GM10266 (cell line): ENCODE measurements around the gene C18orf32.
"Not testable (repeated sequence)": the region's sequence is repeated elsewhere in the genome, so short reads cannot be mapped to it uniquely, and the experiment has no call there.

Source experiments
- DNase-seq: peaks from one replicate; pipeline ENCODE4 v3.0.0; 2012; ENCODE audit errors: extremely low spot score
- TF ChIP-seq, protein P1 (sequence below): IDR thresholded peaks from 2 replicates; pipeline ENCODE4 v1.5.1; 2012; ENCODE audit warnings: mild to moderate bottlenecking, low read depth; ENCODE audit not compliant: control insufficient read depth, insufficient read depth; ENCODE audit errors: missing control alignments

C18orf32 gene

DNA sequence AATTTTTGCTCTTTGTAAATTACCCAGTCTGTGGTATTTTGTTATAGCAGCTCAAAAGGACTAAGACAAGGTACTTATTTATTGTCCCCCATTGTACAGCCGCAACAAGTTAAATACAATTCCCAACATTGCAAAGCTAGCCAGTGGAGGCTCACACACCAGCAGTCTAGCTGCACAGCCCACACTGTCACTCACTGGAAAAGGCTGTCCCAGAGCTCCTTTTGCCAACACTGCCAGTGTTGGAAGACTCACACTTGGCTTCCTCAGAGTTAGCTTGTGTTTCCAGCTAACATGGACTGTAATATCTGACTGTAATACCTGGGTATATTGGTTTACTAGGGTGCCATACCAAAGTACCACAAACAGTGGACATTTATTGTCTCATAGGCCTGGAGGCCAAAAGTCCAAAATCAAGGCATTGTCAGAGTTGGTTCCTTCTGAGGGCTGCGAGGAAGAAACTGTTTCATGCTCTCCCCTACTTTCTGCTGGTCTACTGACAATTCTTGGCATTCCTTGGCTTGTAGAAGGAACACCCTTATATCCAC lies 19.9 kb downstream of the C18orf32 start:
- TF ChIP-seq, protein P1, sequence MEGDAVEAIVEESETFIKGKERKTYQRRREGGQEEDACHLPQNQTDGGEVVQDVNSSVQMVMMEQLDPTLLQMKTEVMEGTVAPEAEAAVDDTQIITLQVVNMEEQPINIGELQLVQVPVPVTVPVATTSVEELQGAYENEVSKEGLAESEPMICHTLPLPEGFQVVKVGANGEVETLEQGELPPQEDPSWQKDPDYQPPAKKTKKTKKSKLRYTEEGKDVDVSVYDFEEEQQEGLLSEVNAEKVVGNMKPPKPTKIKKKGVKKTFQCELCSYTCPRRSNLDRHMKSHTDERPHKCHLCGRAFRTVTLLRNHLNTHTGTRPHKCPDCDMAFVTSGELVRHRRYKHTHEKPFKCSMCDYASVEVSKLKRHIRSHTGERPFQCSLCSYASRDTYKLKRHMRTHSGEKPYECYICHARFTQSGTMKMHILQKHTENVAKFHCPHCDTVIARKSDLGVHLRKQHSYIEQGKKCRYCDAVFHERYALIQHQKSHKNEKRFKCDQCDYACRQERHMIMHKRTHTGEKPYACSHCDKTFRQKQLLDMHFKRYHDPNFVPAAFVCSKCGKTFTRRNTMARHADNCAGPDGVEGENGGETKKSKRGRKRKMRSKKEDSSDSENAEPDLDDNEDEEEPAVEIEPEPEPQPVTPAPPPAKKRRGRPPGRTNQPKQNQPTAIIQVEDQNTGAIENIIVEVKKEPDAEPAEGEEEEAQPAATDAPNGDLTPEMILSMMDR: no peak

DNA sequence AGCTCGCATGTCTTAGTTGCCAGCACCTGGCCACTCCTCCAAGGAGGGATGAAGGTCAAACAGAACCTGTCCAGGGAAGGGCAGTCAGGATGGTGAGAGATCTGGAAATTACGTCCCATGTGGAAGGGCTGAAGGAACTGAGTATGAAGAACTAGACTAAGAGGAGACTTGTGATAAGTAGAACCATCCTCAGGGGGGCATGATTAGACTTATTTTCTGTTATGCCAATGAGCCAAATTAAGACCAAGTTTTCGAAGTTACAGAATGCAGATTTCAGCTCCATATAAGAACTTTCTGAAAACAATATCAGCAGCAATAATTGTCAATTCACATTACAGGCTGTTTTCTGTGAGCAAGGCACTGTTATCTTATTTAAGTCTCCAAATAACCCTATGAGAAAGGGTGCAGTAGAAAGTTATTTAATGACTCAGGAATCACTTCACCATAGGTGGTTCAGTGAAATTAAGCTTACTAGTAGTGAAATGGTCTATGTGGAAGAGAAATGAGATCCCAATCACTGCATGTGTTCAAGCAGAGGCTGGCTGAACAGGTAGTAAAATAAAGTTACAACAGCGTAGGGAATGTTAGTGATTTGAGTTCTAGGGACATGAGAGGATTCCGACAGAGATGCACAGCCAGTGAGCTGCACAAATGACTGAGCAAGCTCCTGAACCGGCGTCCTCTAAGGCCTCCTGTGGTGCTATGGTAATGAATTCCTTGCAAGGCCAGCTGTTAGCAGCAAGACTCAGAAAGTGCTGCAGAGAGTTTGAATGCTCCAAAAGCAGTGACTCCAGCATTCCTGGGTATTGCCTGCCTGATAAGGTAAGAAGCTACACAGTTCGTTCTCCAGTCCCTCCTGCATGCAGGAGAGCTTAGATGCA lies 22.1 kb downstream of the C18orf32 start:
- DNase-seq: no peak

More for the DNA sequence above, 19.9 kb downstream of the C18orf32 start:
- DNase-seq: no peak

DNA sequence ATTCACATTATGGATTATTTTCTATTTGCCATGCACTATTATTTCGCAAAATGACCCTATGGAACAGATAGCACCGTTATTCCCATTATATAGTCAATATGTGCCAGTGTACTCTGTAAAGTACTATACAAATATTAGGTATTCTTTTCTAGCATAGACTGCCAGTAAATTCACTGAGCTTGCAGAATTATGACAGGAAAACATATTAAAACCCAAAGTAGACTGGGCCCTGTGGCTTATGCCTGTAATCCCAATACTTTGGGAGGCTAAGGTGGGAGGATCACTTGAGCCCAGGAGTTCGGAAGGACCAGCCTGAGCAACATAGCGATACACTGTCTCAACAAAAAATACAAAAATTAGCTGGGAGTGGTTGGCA lies 25.4 kb downstream of the C18orf32 start:
- TF ChIP-seq, protein P1: no peak
- DNase-seq: no peak

More for the DNA sequence above, 22.1 kb downstream of the C18orf32 start:
- TF ChIP-seq, protein P1: peak; percentile 4

DNA sequence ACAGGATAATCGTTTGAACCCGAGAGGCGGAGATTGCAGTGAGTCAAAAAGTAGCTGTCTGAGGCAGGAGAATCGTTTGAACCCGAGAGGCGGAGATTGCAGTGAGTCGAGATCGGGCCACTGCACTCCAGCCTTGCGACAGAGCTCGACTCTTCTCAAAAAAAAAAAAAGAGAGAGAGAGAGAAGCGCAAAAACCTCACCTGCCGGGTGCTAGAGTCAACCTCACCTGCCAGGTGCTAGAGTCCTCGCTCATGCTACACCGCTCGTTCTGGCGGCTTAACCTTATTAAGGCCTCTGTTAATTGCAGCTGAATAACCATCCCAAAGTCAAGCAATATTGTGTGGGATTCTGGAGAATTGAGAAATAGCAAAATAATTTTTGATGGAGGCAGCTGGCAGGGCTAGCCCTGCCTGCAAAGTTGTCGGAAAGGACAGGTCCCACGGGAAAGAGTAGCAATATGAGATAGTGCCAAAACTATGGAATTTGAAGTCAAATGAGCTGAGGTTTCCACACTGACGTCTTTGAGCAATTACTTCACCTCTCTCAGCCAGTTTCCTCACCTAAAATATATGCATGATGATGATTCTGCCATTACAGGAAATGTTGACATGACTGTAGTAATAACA lies 25.9 kb downstream of the C18orf32 start:
- no peak for DNase-seq
- TF ChIP-seq, protein P1: no peak

DNA sequence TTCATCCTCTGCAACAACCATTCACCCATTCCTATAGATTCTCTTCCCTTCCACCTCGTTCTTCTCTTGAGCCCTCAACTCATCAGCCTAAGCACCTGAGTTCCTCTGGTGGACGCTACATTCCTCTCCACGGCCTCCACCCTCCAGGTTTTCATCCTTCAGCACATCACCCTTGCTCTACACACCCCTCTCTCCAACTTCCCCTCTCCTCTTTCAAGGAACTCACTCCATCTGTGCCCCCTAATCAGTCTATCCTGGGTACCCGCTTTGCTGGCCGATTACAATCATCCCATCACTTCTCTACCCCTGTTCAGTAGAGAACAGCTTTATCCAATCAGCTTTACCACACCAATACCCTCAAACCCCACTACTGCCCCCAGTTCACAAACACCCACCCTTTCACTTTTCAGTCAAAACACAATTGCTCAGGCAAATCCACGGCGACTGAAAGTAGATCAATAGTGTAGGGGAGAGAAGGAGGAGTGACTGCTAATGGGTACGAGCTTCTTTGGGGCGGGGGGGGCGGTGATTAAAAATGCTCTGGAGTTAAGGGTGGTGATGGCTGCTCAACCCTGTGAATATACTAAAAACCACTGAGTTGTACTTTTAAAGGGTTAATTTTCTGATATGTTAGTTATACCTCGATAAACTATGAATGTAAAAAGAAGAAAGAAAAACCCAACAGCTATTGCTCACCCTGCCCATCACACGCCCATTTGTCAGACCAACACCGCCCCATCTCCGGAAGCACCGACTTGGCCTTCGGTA lies 27.4 kb downstream of the C18orf32 start:
- TF ChIP-seq, protein P1: no peak
- DNase-seq: peak; percentile 57

DNA sequence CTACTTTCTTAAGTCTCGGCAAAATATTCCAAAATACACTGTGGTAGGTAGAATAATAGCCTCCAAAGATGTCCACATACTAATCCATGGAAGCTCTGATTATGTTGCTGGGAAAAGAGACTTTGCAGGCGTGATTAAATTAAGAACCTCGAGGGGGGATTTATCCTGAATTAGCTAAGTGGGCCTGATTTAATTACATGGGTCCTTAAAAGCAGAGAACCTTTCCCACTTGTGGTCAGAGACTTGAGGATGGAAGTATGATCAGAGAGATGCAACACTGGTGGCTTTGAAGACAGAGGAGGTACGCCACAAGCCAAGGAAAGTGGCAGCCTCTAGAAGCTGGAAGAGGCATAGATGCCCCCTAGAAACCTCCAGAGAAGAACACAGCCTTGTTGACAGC lies 29.4 kb downstream of the C18orf32 start:
- no peak for DNase-seq
- TF ChIP-seq, protein P1: no peak

DNA sequence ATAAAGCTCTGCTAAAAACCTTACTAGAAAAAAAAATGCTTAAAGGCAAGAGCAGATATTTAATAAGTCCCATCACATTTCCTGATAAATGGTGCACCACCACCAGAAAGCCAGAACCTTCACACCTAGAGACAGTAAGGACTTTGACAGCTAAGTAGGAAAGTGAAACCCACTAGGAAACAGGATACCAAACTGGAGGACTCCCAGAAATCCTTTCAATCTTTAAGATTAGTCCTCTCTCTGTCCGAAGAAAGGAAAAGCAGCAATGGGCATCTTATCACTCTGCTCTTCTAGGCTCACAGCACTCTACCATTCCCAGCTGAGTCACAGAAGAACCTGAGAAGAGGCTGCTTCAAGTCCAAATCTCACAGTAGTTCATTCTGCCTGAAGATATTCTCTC lies 30.2 kb downstream of the C18orf32 start:
- no peak for DNase-seq
- TF ChIP-seq, protein P1: no peak

DNA sequence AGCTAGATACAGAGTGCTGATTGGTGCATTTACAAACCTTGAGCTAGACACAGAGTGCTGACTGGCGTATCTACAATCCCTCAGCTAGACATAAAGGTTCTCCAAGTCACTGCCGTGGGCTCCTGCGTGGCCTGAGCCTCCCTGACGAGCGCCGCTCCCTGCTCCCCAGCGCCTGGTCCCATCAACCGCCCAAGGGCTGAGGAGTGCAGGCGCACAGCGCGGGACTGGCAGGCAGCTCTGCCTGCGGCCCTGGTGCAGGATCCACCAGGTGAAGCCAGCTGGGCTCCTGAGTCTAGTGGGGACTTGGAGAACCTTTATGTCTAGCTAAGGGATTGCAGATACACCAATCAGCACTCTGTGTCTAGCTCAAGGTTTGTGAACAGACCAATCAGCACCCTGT lies 34.5 kb downstream of the C18orf32 start:
- not testable (repeated sequence) for DNase-seq
